Hematopoietic multipotent progenitor cell treated with erythropoietin and hydrocortisone succinate and interleukin-3 and kit ligand, for 6 days (in vitro differentiated cells): ENCODE measurements around the gene SHROOM4.

Source experiments
- DNase-seq: peaks from one replicate; pipeline ENCODE4 v3.0.0-alpha.2; 2015

SHROOM4 gene, protein sequence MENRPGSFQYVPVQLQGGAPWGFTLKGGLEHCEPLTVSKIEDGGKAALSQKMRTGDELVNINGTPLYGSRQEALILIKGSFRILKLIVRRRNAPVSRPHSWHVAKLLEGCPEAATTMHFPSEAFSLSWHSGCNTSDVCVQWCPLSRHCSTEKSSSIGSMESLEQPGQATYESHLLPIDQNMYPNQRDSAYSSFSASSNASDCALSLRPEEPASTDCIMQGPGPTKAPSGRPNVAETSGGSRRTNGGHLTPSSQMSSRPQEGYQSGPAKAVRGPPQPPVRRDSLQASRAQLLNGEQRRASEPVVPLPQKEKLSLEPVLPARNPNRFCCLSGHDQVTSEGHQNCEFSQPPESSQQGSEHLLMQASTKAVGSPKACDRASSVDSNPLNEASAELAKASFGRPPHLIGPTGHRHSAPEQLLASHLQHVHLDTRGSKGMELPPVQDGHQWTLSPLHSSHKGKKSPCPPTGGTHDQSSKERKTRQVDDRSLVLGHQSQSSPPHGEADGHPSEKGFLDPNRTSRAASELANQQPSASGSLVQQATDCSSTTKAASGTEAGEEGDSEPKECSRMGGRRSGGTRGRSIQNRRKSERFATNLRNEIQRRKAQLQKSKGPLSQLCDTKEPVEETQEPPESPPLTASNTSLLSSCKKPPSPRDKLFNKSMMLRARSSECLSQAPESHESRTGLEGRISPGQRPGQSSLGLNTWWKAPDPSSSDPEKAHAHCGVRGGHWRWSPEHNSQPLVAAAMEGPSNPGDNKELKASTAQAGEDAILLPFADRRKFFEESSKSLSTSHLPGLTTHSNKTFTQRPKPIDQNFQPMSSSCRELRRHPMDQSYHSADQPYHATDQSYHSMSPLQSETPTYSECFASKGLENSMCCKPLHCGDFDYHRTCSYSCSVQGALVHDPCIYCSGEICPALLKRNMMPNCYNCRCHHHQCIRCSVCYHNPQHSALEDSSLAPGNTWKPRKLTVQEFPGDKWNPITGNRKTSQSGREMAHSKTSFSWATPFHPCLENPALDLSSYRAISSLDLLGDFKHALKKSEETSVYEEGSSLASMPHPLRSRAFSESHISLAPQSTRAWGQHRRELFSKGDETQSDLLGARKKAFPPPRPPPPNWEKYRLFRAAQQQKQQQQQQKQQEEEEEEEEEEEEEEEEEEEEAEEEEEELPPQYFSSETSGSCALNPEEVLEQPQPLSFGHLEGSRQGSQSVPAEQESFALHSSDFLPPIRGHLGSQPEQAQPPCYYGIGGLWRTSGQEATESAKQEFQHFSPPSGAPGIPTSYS (N-terminal part only)

DNA sequence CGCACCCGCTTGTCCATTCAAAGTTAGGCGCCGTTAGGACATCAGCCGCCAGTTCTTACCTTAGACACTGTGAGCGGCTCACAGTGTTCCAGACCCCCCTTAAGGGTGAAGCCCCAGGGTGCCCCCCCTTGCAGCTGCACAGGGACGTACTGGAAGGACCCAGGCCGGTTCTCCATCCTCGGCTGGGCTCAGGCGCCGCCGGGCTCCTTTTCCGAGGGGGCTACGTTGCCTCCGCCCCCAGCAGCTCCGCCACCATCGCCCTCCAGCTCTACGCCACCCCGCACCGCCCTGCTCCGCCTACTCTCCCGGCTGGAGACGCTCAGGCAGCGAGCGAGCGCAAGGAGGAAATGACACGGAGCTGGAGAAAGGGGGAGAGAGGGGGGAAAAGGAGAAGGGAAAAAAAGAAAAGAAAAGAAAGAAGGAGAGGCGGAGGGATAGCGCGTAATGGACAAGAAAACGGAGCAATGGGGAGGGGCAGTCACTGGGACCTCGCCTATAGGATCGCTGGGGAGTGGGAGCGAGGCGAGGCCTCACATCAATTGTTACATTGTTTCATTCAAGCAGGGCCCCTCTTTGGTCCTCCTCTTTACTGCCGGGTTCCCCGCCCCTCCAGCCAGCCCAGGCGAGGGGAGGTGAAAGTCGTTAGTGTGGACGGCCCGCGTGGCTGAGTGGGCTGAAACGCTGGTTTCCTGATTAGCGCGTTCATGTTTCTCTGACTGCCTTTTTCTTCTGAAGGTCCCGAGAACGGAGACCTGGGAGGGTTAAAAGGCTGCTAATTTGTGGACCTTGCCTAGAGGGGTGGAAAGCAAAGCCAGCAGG lies at the start of gene SHROOM4:
SHROOM4 (minus strand) TSS at position 352 of the 819 bp plus-strand sequence; CDS start at position 176, 176 bp downstream.
- no peak for DNase-seq

DNA sequence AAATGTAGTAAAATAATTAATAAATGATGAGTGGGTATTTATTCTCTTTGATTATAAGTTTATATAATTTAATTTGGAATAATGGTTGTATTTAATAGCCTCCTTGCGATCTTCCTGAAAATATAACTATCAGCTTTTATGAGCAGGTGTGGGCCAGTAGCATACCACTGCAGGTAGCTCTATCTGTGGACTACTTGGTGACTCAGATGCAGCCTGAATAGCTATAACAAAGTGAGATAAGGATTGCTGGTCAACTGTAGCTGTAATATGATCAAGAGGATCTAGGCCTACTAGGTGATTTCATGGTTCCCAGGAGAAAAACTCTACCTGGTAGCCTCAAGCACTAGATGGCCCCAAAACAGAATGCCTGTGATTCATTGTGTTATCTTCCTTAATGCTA lies 49.5 kb upstream of the SHROOM4 start:
- no peak for DNase-seq

DNA sequence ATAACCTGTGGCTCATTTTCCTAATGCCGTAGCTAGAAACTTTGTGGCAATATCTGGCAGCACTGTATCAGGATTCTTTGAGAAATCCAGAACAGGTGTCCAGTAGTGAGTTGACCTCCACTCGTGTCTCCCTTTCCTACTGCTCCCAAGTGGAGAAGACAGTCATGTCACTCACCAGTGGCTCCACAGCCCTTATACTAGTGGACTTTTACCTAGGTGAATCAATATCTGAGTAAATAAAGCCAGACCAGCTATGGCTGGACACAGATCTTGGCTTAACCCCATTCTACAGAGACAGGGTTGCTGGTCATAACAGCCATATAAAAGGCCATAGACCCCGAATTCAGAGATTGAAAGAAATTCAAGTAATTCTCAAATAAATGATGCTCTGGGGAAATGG lies 46.5 kb upstream of the SHROOM4 start:
- DNase-seq: no peak

DNA sequence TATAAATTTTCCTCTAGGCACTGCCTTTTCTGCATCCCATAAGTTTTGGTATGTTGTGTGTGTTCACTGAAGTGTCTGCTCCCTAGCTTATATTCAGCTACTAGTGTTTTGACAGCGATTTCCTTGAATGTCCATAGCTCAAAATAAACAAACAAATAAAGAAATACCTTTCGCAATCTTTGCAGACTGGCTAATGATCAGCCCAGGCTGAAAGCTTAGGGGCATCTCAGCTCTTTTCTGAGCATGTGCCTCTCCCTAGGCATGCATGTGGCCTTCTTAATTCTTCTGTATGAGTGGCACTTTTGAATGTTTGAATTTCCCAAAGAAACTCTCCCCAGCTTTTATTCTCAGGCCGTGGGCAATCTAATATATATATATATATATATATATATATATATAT lies 44.6 kb upstream of the SHROOM4 start:
- no peak for DNase-seq

DNA sequence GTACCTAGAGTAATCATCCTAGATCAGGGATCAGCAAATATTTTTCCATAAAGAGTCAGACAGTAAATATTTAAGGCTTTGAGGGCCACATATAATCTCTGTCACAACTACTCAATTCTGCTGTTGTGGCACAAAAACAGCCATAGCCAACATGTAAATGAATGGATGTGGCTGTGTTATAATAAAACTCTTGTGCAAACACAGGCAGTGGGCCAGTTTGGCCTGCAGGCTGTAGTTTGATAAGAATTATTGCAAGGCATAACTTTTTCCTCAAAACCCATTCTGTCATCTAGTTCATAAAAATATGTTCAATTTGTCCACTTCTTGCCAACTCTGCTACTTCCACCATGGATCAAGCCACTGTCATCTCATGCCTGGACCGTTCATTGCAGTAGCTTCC lies 39.4 kb upstream of the SHROOM4 start:
- no peak for DNase-seq

DNA sequence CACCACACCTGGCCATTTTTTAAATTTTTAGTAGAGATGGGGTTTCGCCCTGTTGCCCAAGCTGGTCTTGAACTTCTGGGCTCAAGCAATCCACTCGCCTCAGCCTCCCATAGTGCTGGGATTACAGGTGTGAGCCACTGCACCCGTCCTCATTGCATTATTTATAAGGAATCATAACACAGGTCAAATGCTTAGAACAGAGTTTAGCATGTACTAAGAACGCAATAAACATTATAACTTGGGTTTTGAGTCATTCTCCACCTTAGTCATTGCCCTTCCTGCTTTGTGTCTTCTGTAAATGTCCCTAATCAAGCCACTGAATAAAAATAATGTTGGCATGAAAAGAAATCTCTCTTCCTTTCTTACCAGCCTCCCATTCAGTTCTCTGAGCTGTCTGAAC lies 38.5 kb upstream of the SHROOM4 start:
- DNase-seq: no peak

DNA sequence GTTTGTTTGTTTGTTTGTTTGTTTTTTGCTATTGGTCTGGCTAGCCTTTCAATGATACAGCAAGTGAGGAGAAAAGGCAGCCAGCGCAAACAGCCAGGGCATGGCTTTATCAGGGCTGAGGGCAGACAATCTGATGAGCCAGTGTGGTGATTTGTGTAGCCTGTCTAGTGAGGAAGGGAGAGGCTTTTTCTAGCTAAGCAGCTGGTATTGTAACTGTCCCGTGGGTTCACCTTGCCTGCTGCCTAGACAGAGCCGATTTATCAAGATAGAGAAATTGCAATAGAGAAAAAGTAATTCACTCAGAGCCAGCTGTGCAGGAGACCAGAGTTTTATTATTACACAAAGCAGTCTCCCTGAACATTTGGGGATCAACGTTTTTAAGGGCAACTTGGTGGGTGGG lies 28.2 kb upstream of the SHROOM4 start:
- no peak for DNase-seq

DNA sequence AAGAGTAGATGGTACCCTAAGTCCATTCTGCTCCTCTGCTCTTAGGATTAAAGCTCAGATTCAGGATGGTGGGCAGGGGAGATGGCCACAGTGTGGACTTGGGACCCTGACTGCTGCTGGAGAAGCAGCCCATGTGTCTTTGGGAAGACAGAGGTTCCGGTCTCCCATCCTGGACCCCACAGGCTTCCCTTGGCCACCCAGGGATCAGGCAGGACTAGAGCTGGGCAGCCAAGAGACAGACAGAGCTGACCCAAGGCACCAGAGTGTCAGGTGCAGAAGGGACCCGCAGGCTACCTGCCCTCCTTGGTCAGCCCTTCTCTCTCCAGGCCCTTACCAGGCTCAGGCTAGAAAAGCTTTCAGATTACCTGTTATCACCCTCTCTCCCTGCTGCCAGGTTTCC lies 25.7 kb upstream of the SHROOM4 start:
- DNase-seq: no peak

DNA sequence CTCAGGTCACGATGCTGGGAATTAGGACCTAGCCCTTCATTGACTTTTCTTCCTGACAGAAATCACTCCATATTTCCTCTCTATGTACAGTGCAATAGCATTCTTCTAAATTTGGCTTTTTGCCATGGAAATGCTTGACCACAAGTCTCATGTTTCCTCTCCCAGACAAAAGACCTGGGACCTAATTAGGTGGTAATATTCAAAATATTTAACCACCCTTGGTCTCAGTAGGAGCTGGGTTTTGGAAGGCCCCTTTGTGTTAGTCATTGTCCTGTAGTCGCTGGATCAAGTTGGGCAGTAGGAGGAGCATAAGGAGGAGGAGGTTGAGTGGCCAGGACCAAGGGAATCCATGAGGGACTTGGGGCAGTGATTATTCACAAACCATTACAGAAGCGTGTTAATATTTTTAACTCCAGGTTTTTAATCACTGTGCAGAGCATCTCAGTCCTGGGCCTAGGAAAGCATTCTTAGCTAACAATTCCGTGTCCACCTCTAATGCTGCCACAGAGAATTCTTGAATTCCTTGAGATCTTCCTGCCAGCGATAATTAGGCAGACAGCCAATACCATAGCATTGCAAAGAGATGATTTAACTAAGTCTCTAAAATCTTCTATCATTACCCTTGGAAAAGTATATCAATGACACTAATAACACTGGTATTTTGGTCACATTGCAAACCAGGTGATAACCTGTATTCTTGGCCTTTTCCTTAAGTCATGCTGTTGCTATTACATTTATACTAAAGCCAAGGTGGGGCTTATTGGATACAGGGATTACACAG lies 25.0 kb upstream of the SHROOM4 start:
- no peak for DNase-seq

DNA sequence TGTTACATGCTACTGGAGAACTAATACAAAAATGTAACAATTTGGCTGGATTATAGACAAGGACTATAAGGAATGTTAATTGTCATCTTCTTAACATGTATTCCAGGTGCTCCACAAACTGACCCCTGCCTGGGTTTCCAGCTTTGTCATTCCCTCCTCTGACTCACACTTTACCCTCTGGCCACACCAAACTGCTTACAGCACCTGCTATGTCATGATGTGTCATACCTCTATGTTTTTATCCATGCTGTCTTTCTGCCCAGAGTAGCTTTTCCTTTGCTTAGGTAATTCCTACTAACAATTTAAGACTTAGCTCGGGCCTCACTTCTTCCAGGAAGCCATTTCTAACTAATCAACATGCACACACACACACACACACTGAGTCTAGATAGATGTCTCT lies 14.0 kb upstream of the SHROOM4 start:
- no peak for DNase-seq

DNA sequence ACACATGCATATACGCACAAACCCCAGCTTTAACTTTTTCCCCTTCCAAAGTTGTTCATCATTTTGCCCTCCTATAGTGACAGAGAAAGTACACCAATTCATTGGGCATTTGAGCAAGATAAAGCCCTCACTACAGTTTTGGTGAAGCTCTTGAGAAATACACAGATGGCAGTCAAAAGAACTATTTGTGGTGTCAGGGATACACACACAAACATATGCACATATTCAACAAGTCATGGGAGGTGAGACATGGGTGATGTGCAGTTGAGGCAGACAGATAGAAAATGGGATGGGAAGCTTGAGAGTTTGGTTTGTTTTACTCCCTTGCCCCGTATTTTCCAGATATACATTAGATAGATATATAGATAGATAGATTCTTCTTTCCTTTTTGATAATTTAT lies 11.8 kb upstream of the SHROOM4 start:
- no peak for DNase-seq

DNA sequence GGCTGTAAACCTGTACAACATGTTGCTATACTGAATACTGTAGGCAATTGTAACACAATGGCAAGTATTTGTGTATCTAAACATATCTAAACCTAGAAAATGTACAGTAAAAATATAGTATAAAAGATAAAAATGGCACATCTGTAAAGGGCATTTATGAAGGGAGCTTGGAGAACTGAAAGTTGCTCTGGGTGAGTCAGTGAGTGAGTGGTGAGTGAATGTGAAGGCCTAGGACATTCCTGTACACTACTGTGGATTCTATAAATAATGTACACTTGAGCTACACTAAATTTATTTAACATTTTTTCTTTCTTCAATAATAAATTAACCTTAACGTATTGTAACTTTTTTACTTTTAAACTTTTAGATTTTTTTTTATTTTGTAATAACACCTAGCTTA lies 5.0 kb upstream of the SHROOM4 start:
- no peak for DNase-seq

DNA sequence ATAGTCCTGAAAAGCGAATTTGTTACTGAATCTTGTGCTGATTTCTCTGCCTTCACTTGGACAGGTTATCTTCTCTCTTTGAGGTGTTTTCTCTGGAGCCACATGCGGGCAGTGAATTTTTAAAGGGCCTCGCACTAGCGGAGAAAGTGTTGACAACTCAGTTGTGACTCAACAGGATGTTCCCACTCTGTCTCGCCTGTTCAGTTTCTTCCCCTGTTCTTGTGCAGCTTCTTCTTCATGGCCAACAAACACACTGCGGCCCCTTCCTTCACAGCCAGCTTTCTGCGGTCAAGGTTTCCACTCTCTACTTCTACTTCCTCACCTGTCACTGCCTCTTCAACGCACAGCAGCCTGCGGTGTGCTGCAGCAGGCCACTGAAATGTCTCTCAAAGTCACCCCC lies 1.1 kb upstream of the SHROOM4 start:
- DNase-seq: no peak

DNA sequence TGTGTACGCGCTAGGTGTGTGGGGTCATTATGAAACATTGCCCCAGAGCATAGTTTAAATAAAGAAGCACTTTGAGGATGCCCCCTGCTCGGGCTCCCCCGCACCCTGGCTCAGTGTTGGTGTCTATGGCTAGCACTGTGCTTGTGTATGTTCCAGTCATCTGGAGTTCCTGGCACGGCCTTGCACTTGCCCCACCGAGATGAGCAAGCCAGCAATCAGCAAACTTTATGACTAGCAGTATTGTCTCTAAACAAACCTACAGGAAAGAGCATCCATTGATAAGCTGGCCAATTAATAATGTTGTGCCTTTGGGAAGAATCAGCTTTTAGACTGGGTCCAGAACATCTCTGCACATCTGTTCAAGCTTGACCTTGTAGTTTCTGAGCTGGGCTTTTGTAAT lies 707 bp upstream of the SHROOM4 start:
- no peak for DNase-seq

DNA sequence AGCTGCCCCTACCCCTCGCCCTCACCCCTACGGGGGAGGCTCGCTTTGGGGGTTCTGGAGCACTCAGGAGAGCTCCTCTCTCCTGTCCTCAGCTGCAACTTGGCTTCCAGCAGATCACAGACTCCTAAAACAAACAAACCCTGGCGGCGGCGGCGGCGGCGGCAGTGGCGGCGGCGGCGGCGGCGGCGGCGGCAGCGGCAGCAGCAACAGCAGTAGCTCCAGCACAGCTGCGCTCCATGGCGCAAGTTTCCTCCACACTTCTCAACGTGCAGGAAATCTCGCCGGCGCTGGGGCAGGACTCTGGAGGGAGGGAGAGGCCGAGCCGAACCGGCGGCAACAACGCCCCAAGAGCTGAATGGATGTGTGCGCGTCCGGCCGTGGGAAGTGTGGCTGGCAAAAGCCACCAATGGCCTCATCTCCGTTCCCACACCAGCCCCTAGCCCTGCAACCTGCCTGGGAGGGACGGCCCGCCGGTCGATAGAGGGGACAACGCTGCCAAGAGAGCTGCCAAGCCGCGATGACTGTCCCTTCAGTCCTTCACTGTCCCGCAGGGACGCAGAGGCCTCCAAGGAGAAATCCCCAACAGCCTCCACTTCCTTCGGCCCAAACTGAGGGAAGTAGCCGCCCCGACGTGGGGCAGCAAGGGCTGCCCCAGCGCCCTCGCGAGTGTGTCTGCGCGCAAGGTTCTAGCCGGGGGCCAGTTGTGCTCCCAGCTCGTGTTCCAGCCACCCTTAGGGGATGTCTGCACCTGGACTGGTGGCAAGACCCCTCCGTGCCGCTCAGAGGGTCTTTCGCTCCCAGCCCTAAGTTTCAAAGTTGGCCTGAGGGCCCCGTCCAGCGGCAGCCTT lies 775 bp downstream of the SHROOM4 start:
- DNase-seq: no peak

DNA sequence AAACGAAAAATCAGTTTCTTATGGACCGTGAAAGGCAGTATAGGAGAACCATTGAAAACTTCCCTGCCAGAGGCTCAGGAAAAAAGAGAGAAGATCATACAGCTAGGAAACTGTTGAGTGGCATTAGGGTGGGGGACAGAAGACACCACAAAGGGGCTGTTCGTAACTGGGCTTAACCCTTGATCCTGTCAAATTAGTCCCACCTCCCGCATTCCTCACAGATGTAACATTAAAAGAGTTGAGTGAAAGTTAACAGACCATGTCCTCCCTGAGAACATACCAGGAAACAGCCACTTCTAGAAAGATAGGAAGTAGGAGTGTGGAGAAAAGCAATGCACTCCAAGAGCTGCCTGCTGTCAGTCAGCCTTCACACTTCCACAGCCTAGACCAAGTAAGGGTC lies 8.7 kb downstream of the SHROOM4 start:
- DNase-seq: no peak

DNA sequence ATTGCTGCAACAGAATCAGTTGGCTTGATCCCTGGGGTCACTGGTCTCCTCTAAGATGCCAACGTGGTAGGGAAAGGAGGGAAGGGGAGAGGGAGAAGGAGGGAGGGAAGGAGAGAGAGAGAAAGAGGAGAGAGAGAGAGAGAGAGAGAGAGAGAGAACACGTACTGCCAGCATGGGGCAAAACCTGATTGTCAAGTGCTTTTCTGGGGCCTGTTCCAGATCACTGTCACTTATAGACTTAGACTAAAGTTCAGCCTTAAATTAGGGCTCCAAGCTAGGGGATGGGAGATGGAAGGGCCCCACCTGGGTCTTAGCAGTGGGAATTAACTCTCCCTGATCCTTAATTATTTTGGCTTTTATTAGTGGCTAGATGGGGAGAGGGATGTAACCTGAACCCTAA lies 12.9 kb downstream of the SHROOM4 start:
- no peak for DNase-seq

DNA sequence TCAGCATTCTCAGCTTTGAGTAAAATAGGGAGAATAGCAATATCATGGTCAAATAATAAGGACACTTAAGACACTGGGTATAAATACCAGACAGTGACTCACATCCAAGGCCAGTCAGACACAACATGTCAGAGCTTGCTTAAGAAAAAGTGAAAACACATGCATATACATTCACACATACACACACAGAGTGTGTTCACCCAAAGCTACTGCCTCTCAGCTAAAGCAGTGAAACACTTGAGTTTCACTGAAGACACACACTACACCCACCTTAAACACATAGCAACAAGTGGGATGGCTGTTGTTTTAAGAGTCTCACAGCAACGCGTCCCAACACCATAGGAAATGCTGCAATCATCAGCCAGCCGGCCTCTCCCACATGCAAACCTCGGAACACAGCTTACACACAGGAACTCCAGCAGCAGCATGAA lies 14.4 kb downstream of the SHROOM4 start:
- no peak for DNase-seq

DNA sequence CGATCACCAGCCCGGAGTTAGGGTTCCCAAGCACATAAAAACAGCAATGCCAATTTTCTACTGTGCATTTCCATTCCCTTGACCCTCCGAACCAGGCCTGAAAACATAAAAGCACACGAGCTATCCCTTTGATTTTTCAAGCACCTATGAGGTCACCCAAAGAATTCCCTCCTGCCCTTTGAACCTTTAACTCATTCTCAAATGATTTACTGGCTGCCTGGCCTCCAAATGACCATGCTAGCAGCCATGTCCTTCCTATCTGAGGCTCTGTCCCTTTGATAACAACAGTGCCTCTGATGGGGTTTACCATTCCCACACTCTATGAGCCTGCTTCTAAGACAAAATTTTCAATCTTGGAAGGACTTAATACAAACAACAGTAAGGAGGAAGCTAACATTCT lies 15.2 kb downstream of the SHROOM4 start:
- no peak for DNase-seq

DNA sequence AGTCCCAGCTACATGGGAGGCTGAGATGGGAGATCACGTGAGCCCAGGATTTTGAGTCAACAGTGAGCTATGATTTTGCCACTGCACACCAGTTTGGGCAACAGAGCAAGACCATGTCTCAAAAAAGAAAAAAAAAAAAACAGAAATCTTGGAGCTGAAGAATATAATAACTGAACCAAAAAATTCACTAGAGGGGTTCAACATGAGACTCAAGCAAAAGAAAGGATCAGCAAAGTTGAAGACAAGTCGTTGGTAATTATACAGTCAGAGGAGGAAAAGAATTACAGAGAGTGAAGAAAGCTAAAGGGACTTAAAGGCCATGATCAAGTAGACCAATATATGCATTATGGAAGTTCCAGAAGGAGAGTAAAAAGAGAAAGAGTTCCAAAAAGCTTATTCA lies 26.9 kb downstream of the SHROOM4 start:
- no peak for DNase-seq

DNA sequence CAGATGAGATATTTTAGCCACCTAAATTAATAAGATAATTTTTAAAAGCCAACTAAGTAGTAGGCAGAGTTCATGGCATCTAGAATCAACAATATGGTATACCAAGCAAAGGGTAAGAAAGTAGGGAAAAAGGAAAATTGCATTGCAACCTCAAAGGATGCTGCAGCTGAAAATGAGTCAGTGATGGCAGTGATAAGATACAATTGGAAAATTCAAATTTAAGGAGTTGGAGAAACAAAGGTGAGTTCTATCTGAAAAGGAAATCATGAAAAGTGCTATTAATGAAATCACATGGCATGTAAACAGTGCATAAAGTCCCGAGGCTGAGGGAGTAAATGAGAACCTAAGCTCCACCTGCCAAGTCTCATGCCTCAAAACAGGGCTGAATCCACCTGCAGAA lies 33.9 kb downstream of the SHROOM4 start:
- no peak for DNase-seq
